C4-2B (cell line): ENCODE measurements around the gene AXL.
"Not testable (repeated sequence)": the region's sequence is repeated elsewhere in the genome, so short reads cannot be mapped to it uniquely, and the experiment has no call there.

Source experiments
- H3K27ac ChIP-seq: fragments of 450-650 bp; 2 replicates; pipeline ENCODE4 v1.5.1; 2017
- CTCF ChIP-seq: fragments of 450-650 bp; conservative IDR thresholded peaks from 2 replicates; pipeline ENCODE4 v1.5.1; 2017; ENCODE audit warnings: mild to moderate bottlenecking
- ZFX ChIP-seq: fragments of 450-650 bp; IDR thresholded peaks from 2 replicates; pipeline ENCODE4 v1.6.1; 2017

Gene AXL

GRCh38 chr19:41269571-41269970 lies 50.5 kb downstream of the AXL start:
- no peak overlapping the region for H3K27ac ChIP-seq
- TF ChIP-seq CTCF: no peak
- TF ChIP-seq ZFX: no peak

GRCh38 chr19:41273076-41273475 lies 54.1 kb downstream of the AXL start:
- no peak for TF ChIP-seq ZFX
- no peak for TF ChIP-seq CTCF
- no peak overlapping the region for H3K27ac ChIP-seq

DNA sequence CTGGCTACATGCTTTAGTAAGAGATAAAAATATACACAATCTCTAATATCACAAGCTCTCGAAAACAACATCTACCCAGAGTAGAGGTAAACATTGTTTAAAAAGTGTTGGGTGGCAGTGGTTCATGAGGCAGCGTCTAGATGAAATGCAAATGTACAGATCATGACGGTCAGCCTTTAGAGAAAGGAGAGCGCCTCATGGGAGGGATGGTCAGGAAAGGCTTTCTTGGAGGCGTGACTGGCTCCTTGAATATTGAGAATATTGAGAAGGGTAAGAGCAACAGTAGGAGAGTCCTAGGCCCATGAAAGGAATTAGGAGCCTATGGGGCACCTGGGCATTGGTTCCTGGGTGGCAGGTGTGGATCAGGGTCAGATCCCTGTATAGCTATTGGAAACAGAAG lies 55.8 kb downstream of the AXL start:
- H3K27ac ChIP-seq: no peak overlapping the region
- TF ChIP-seq CTCF (no peak), ZFX (no peak)

DNA sequence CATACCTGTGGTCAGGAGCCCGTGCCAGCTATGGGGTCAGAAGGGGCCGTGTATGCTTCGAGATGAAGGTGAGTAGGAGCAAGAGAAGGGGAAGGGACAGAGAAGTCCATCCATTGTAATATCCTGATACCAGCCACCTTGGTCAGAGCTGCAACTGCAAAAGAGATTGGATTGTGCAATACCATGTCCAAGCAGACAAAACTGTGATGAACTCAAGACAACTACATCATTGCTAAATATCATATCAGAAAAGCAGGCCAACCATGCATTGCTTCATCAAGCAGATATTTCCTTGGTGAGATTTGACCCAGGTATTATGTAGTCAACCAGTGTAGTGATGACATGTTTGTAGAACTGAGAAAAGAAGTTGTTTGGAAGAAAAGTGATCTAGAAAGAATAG lies 57.2 kb downstream of the AXL start:
- no peak for TF ChIP-seq ZFX
- TF ChIP-seq CTCF: no peak
- H3K27ac ChIP-seq: no peak overlapping the region

- no peak overlapping the region for H3K27ac ChIP-seq
- TF ChIP-seq CTCF (no peak), ZFX (no peak)
Measured at GRCh38 chr19:41278478-41278877, 59.5 kb downstream of the AXL start.

- no peak overlapping the region for H3K27ac ChIP-seq
- no peak for TF ChIP-seq ZFX
- no peak for TF ChIP-seq CTCF
Measured at GRCh38 chr19:41288673-41289530, 69.9 kb downstream of the AXL start.

GRCh38 chr19:41289814-41290213 lies 70.8 kb downstream of the AXL start:
- not testable (repeated sequence) for H3K27ac ChIP-seq

GRCh38 chr19:41294393-41294792 lies 75.4 kb downstream of the AXL start:
- H3K27ac ChIP-seq: no peak overlapping the region
- TF ChIP-seq ZFX: no peak
- TF ChIP-seq CTCF: no peak
